K562 treated with DMSO at 1 percent for 24 hours (cell line): ENCODE results near the gene LPCAT4. TPM values are rescaled to one million over a fixed set of nuclear protein-coding genes. Genes with fewer than 3 reads are reported as not detected.

Experiments used
- total RNA-seq: library from RNA; unstranded; fragments of 300-600 nt; gene quantifications from 2 replicates; pipeline ENCODE4 v1.2.3, GENCODE V29; 2022; ENCODE audit warnings: low read depth; ENCODE audit not compliant: insufficient read depth

LPCAT4 gene, protein sequence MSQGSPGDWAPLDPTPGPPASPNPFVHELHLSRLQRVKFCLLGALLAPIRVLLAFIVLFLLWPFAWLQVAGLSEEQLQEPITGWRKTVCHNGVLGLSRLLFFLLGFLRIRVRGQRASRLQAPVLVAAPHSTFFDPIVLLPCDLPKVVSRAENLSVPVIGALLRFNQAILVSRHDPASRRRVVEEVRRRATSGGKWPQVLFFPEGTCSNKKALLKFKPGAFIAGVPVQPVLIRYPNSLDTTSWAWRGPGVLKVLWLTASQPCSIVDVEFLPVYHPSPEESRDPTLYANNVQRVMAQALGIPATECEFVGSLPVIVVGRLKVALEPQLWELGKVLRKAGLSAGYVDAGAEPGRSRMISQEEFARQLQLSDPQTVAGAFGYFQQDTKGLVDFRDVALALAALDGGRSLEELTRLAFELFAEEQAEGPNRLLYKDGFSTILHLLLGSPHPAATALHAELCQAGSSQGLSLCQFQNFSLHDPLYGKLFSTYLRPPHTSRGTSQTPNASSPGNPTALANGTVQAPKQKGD
- total RNA-seq, result 19.2 and 21.7 TPM in 2 replicates

DNA sequence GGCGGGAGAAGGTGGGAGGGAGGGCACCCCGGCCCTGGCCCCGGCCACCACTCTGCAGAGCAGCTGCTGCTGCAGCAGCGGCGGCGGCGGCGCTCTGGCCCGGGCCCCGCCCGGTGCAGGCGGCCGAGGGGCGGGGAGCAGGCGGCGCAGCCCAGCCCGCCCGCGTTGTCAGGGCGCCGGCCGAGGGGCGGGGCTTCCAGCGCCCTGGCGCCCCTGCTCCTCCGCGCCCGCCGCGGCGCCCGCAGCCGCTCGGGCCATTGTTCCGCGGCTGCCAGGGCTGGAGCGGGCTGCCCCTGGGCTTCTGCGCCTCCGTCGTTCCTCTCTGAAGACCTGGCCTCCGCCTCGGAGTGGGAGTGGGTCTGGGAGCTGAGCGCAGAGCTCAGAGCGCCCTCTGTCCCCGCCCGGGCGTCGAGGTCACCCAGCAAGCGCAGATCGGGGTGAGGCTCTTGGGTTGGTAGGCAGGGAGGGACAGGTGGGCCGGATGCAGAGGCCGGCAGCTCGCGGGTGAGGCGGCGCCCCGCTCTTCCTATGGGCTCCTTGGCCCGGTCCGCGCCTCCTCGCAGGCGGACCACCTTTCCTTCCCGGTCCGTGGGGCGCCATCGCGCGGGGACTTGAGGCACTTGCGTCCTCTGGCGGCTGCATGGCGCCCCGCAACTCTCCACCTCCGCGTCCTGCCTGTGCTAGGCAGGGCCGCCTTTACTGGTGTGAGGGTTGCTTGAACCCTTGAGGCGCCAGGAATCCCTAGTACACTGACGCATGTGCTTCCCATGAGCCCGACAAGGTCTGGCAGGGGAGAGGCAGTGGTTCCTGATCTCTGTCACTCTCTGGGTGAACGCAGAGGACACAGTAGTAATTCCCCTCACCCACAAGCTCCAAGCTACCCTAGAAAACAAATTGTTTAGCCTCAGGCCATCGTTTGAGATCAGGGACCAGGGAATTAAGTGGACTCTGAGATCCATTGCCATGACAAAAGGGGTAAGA, at the start of gene LPCAT4:
LPCAT4 (minus strand) TSS at position 96 of the 981 bp plus-strand sequence. CDS start 96 bp downstream, outside the sequence.

DNA sequence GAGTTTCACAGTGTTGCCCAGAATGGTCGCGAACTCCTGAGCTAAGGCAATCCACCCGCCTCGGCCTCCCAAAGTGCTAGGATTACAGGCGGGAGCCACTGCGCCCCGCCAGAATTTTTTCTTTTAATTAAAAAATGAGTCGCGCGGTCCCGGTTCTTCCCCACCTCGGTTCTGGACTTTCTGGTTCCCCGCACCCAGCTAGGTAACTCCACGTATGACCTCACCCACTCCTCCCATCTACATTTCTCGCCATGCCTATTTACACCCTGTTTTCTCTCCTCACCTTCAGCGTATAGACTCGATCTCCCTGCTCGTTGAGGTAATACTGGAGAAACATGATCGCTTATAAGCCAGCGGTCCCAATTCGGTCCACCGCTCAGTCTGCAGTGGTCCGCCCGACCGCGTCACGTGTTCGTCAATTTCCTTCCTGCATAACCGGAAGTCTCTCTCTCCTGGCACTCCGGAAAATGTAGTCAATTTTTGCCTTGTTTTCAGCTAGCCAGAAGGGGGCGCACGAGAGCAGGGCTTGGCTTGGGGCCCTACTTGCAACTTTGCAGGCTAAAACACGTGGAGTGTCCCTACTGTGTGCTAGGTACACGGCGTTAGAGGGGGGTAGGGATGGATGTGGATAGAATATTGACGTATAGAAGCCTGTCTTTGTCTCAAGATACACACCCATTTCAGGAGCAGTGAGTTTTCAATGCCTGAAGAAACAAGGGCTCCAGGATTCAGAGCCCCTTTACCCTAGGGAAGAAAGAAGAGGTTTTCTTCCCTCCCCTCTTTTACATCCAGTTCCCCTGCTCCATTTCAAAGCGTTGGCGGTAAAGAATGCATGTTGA, 24.0 kb downstream of the LPCAT4 start, which contains the start of the genes NOP10 and NUTM1:
NOP10 (minus strand) TSS at position 400 of the 839 bp plus-strand sequence; CDS start at position 337, 63 bp downstream.
NUTM1 (plus strand) TSS at position 579 of the 839 bp plus-strand sequence. CDS start 382 bp downstream, outside the sequence.

DNA sequence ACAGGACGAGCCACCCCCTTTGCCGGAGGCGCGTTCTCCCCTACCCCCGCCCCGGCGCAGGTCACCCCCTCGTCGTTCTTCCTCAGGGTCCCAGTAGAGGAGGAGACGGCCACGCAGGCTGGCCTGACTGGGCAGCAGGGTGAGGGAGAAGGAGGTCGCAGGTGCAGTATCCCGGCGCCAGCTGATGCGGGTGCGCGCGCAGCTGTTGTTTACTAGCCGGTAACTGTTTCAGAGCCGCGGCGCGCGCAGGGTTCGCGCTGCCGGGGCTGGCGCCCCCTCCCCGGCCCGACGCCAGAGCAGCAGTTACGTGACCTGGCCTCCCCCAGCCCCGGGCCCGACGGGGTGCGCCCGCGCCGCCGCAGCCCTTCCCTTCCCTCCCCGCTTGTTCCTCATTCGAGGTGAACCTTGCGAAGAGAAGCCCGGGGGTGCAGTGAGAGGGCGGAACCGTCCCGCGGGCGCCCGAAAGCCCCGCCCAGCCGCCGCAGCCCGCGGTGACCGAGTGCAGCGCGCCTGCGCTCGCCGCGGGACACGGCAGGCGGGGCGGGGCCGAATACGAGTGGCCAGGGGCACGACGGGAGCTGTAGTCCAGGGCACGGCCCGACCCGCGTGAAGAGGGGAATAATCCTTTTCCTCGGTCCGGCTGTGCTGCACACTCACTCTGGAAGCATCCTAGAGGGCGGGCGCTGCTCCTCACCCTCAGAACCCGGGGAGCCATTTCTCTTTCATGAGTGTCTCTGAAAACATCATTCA, 29.3 kb downstream of the LPCAT4 start, which contains the start of gene SLC12A6:
SLC12A6 (minus strand) TSS at position 225 of the 750 bp plus-strand sequence. CDS start 1,101 bp downstream, outside the sequence.

Other genes with a start within 250 kb of the LPCAT4 start
- 15.9 and 16.7 TPM in 2 replicates for gene KATNBL1, start 157.1 kb downstream of the LPCAT4 start, total RNA-seq
- gene EMC4, start 142.2 kb downstream of the LPCAT4 start, total RNA-seq, result 102 and 104 TPM in 2 replicates
- gene SLC12A6, start 29.4 kb downstream of the LPCAT4 start, total RNA-seq, result 8.3 and 9.9 TPM in 2 replicates
- gene NOP10, start 24.1 kb downstream of the LPCAT4 start, total RNA-seq, result 250 and 274 TPM in 2 replicates
- gene NUTM1, start 23.9 kb downstream of the LPCAT4 start, total RNA-seq, result not detected in 2 replicates
- 16.7 and 23.9 TPM in 2 replicates for gene GOLGA8A, start 70.6 kb upstream of the LPCAT4 start, total RNA-seq
- 28.9 and 33.2 TPM in 2 replicates for gene GOLGA8B, start 216.5 kb upstream of the LPCAT4 start, total RNA-seq